ENCODE measurements around the gene DACH2.

Gene DACH2

DNA sequence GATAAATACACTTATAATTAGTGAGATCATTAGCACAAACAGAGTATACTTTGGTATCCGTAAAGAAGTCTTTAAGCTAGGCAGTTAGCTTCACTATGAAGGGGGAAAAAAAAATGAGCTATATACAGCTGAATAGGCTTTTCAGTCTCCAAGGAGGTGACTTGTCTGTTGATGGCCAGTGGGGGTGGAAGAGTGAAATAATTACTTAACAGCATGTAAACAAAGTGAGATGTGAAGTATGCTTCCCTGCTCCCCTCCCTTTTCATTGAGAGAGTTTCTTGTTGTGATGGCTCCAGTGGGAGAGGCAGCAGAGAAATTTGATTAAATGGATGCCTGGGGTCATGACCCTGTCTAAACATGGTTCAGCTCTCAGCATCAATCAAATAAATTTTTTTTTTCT is 180.9 kb downstream of the DACH2 start:
- no peak for DNase-seq

DNA sequence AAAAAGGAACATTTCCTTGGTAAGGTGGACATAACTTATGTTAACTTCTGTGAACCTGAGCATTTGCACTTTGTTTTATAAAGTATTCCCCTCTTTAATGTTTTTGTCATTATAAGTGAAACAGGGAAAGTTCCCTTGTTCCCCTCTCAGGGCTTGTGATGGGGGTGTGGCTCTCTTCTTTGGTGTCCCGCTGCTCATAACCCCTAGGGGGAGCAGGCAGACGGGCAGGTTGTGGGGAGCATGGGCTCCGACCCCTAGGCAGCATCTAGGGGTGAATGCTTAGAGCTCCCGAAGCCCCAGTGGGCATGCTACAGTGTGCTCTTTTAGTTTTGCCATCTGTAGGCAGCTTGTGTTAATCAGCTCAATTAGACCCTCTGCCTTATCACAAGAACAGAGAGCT is 200.4 kb downstream of the DACH2 start:
- DNase-seq, result no peak

DNA sequence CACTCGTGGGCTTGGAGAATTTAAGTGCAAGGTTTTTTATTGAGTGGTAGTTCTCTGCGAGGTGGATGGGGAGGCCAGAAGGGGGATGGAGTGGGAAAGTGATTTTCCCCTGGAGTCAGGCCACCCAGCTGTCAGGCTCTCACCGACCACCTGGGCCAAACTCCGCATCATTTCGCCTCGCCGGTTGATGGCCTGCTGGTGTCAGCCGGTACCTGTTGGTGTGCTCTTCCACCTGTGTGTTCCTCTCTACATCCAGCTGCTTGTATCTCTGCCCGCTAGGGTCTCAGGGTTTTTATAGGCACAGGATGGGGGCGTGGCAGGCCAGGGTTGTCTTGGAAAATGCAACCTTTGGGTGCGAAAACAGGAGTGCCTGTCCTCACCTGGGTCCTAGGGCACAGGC is 200.9 kb downstream of the DACH2 start:
- DNase-seq, result no peak

DNA sequence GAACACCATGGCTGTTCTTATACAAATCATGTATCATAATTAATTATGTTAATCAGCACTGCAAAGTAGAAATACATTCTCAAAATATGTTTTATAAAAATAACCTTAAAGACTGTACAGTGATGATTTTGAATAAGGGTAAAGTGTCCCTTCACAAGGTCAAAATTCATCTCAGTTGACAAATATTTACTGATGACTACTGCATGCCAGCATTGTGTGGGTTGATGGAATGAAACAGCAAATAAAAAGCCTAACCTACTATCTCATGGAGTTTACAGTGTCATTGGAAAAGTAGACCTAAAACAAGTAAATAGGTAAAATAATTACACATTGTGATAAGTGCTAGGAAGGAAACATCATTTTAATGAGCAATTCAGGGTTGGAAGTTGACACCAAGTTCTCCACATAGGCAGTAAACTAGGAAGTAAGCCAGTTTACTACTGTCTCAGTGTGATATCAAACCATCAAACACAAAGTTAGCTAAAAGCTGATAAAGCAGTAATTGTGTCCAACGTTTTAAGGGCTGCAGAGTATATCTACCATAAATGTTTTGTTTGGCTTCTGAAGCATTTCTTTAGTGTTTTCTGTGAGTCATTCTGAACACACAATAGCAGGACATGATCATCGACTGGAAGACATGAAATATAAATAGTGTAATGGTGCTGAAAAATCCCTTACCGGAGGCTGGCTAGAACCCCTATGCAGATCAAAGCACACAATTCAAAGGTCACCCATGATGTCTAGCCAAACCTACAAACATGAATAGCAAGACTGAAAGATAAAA is 221.8 kb downstream of the DACH2 start:
- no peak for DNase-seq

DNA sequence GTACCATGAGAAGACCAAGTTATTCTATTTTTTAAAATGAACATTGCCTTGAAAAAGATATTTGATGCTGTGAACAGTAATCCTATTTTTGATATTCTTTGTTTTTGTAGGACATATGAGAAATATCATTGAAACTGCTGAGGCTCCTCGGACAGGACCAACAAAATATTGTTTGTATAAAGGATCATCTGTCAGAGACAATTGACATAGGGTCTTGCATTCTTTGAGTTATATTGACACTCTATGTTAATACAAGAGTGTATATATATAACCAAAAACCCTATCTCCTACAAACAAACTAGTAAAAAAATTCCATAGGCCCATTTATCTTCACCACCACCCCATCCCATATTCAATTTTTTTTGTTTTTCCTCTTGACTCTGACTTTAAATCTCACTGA is 222.7 kb downstream of the DACH2 start:
- no peak for DNase-seq

DNA sequence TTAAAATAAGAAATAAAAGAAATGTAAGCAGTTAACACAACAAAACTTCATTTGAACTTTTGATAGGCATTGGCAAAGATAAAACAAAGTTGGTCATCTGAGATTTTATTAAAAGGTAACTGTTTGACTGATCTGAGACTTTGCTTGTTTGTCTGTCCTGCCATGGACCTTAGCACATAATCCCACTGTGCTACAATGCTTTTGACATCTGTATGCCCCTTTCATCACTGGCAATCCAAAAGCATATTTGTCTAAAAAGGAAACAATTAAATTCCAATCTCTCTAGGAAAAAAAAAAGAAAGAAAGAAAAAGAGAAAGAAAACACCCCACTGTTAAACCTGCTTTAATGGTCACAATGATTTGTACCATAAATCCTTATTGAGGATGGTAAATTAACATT is 231.0 kb downstream of the DACH2 start:
- no peak for DNase-seq

DNA sequence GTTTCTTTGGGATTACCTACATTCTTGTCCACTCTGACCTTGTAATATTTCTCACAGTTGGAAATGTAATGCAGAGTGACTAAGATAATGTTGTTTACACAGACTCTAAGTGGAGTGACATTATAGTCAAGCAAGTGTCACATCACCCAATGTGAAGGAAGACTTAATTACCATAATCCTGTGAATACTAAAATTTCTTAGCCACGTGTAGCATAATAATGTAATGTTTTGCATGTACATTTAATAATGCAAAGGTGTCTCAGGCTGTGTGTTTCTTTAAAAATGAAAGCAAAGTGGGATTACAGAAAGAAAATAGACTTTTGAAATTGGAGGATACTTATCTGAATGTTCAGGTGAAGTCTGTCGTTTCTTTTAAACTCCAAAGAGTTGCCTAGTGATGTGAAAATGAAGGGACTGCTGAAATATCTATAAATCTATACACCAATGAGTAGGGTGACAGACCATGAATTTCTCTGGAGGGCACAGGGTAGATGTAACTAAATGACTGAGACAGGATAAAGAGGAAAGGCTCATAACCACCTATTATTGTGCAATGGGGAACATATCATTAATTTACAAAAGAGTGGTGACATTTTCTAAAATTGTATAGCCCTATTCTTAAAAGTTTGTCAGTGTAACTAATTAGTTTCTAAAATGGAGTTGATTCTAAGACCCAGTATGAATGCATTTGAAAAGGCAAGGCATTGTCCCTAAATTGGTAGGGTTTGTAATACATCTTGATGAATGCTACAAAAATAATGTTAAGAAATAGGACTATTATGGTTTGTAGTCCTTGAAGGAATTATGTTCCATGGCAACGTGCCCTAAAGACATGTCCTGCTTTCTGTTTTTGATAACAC is 235.7 kb downstream of the DACH2 start:
- DNase-seq, result no peak

DNA sequence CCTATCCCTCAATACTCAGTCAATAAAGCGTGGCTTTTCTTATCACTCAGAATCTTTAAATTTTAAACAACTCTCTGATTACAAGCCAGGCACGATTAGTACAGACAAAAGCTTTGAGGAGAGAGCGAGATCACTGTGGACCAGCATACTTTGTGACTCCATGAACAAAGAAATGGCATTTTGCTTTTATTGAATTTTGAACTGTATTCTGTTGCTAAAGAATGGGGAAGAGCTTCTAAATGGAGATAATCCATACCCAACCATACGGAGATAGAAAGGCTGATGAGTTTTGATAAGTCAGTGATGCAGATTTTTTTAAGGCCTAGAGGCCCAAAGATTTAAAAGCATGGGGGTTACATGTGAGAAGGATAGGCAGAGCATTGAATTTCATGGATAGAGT is 259.1 kb downstream of the DACH2 start:
- DNase-seq, result no peak

DNA sequence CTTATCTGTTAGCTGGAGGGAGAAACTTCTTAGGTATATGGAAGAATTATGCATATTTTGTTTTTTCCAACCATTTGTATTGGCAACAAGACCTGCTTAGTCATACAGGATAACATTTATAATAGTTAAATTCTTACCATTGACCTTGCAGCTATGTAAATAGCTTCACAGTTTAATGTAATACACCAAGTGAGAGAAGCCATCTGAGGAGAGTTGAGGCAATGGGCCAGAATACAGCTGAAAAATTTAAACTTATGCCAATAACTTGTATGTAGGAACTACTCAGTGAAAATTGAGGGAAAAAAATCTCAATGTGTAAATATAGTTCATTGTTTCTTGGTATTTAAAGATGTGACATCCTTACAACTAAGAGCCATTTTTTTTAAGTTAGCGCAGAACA is 273.5 kb downstream of the DACH2 start:
- no peak for DNase-seq

DNA sequence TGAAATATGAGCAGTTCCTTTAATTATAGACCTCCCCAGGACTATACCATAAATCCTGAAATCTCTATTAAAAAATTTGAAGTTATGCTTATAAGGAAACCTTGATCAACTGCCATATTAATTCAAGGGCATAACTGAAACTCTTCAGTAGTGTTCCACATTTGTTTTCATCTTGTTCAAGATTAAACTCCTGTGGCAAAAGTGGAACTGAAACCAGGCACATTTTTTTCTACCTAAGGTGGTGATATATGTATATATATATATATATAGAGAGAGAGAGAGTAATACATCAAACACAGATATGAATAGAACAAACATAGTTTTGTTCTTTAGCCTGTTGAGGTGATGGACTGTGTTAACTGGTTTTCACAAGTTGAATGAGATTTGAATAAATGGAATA is 287.9 kb downstream of the DACH2 start:
- no peak for DNase-seq

DNA sequence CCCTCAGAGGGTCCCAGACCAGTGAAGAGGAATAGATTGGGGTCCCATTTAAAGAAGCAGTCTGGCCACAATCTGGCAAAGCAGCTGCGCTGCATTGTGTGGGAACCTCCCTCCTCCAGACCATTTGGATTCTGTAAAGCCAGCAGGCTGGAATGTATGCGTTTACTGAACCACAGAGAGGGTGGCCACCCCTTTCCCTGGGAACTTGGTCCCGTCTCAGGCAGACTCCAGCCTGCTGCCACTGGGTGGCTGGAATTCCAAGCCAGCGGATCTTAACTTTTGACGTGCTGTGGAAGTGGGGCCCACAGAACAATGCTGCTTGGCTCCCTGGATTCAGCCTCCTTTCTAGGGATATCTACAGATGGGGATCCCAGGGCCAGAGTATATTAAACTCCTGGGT is 307.2 kb downstream of the DACH2 start:
- no peak for DNase-seq

DNA sequence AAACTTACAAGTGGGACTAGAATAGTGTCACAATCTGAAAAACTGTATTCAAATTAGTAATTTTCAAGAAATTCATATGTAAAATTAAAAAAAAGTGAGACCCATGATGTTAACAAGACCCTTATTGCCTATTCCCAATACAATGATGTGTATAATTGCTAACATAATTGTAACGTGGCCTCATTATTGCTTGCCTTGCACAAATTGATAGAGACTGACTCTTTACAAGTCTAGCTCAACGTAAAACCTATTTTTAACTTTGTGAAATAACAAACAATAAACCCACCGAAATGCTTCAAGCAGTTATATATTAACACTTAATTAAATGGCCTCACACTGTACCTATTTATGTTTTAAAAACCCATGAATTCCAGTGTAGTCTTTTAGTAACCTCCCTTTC is 312.5 kb downstream of the DACH2 start:
- DNase-seq, result no peak

DNA sequence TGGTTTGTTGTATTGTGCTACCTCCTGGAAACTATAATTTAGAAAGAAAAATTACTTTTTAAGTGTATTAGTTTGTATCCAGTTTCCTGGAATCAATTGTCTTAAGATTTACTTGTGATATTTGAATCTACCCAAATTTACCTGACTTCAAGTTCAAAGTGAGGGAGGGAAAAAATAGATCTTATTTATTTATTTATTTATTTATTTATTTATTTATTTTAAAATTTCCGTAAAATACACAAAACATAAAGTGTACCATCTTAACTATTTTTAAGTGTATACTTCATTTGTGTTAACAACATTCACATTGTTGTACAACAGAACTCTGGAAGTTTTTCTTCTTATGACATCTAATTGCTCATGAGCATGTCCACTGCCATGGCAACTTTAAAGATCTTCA is 356.0 kb downstream of the DACH2 start:
- DNase-seq, result no peak

DNA sequence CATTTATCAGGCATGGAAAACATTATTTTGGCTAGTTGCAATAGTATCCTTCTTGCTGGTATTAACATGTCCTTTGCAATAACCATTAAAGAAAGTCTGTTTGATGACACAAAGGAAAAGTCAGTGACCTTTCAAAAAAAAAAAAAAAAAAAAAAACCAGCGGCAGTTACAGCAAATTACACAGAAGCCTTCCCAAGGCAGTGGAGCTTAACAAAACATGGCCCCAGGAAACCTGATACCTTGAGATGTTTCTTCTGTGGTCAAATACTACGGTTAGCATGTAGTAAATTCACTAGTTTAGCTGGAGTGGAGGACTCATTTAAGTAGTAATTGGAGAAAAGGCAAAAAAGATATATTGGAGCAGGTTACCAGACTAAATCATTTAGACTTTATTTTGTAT is 359.1 kb downstream of the DACH2 start:
- DNase-seq, result no peak

DNA sequence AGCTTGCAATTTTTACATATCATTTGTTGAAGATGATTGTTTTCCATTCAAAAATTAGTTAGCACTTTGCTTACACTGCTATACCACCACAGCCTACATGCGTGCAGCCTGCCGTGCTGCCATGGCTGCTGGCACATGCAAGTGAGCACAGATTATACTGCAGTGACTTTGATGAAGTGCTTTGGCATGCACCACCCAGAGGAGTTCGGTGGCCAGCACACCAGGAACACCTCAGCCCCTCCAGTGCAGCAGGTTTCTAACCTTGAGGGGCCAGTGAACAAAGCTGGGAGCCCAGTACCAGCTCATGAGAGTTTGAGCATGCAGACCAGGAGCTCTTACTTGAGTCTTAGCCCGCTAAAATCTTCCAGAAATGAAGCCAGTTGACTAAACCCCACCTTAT is 431.5 kb downstream of the DACH2 start:
- DNase-seq, result no peak

DNA sequence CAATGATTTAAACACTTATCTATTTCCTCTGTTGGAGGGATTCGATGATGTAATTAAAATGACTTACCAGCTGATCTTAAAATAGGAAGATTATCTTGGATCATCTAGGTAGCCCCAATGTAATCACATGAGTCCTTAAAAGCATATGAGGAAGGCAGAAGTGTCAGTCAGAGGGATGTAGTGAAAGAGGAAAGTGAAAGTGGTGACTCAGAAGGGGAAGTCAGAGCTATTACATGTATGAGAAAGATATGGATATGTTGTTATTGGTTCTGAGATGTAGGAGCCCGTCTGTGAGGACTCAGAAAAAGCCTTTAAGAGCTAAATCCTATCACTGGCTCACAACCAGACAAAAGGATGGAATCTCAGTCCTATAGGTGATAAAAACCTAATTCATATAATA is 456.4 kb downstream of the DACH2 start:
- no peak for DNase-seq

DNA sequence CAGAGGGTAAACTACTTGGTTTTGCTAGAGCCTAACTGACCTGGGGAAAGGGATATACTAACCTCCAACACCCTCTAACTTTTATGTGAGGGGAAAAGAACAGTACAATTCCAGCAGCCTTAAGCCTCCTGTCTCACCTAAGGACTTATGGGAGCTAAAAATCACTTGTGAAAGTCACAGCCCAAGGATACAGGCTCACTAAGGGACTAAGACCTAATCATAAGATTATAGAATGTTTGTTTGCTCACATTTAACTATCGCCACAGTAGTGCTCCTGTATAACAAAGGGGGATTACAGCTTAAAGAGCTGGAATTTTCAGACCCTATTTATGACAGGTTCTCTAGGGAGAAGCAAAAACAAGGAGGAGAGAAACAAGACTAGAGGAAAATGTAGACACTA is 548.7 kb downstream of the DACH2 start:
- no peak for DNase-seq

DNA sequence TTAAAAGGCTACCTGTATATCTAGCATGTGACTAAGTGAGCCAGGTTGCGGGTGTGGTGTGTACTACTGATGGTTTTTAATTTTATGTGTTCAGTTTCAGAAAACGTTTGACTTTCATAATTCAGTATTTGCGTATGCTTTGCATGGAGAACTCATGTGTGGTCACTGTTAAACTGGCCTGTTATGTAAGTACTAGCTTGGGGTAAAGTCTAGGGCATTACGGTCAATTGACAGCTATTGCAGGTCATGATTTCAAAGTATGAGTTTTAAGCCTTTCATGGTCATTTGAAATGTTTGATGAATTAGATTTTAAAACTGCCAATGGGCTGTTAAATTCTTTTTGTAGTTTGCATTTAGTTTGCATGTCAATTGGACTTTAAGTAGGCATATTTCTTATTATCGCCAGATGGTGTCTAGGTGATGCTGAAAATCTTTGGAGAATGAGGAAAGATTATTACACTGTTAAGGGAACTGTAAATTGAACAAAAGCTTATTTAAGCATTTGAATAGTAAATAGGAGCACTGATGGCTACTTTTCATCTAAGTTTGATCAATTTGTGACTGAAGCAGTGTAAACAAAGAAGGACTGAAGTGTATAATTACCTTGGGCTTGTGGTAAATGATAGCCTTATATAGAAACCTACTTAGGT is 563.4 kb downstream of the DACH2 start:
- DNase-seq, result no peak

DNA sequence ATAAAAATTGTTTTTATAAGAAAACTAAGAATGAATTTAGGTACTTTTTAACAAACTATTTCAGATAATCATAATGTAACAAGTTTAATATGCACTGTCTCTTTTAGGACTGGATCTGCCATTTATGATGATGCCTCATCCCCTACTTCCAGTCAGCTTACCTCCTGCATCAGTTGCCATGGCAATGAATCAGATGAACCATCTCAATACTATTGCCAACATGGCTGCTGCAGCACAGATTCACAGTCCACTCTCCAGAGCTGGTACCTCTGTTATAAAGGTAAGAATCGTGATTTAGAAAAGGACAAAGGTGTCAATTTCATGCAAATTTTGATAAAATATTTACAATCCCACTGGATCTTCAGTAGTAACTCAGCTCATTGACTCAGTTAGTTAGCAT is 566.2 kb downstream of the DACH2 start:
- no peak for DNase-seq

DNA sequence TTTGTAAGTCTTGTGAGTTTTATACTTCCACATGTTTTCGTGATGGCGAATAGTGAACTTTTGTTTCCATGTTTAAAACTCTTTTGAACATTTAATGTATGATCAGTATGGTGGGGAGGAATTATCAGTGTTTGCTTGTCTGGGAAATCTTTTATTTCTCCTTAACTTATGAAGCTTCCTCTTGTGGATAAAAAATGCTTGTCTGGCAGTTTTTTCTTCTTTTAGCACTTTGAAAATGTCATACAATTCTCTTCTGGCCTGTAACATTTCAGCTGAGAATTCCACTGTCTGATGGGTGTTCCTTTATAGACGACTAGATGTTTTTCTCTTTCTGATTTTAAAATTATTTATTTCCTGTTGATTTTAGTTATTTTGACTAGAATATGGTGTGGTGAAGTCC is 576.0 kb downstream of the DACH2 start:
- no peak for DNase-seq

DNA sequence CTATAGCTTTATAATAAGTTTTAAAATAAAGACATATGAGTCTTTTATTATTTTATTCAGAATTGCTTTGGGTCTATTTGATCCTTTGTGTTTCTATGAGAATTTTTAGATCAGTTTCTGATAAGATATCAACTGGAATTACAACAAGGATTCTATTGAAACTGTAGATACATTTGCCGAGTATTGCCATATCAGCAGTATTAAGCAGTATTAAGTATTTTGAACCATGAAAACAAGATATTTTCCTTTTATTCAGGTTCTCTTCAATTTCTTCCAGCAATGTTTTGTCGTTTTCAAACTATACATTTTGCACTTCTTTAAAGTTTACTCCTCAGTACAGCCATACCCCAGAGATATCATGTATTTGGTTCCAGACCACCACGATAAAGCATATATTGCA is 598.8 kb downstream of the DACH2 start:
- DNase-seq, result no peak

DNA sequence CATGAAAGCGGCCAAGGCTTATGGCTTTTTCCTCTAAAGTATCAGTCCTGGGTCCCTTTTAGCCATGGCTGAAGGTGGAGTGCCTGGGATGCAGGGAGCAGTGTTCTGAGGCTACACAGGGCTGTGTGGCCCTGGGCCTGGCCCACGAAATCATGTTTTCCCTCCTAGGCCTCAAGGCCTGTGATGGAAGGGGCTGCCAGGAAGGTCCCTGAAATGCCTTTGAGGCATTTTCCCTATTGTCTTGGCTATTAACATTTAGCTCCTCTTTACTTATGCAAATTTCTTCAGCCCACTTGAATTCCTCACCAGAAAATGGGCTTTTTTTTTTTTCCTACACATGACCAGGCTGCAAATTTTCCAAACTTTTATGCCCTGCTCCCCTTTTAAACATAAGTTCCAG is 657.0 kb downstream of the DACH2 start:
- DNase-seq, result no peak

DNA sequence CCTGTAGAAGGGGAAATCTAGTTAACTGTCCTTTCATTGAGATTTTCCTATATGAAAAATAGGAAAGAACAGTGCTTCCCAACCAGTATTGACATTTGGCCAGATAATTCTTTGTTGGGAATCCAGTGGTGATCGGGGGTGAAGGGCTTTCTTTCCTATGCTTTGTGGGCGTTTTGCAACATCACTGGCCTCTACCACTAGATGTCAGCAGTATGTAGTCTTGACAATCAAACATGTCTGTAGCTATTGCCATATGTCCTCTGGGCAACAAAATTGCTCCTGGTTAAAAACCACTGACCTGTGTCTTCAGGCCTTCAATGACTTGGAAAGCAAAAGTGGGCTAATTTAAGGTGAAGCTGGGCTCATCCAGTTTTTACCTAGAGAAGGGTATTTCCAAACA is 658.5 kb downstream of the DACH2 start:
- no peak for DNase-seq

DNA sequence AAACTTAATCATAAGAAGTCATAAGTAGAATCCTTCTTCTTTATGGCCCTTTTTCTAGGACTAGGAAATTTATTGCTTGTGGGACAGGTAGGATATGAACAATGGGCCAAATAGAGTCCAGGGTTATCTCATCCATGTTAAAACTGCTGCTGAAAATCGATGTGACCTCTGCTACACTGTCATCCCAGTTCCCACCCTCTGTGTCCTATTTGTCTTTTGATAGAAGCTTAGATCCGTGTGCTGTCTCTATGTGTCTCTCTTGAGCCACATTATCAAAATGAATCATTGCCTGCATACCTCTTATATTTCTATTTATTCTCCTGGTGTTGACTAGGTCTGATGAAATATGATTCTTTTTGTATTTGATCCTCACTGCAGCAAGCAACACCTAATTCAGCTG is 661.4 kb downstream of the DACH2 start:
- DNase-seq, result no peak

All from GDM1 (cell line).